IMR-90 (cell line): ENCODE data around the gene PRR5L. TPM values are rescaled to one million over a fixed set of nuclear protein-coding genes. Genes with fewer than 3 reads are reported as not detected.

Experiments
- ATAC-seq: fragments of 200-7000 bp; cut with Tn5 transposase; 2 replicates; pipeline ENCODE4 v1.9.1; 2020; ENCODE audit warnings: low read depth, mild to moderate bottlenecking, moderate library complexity
- BruUV-seq: library from RNA; stranded (reverse); fragments of 400-500 nt; replicated peaks from 2 replicates; lab custom pipeline; 2021; lab: Mats Ljungman, UMichigan
- CTCF ChIA-PET: fragments of 300-600 bp; formaldehyde crosslinking; extraction: SDS; loops from one replicate; lab custom pipeline; 2021; ENCODE audit warnings: antibody characterized with exemption; lab: Yijun Ruan, JAX
- POLR2A ChIA-PET: fragments of 300-600 bp; sonication (Branson Sonifier 250); formaldehyde crosslinking; loops from one replicate; lab custom pipeline; 2022; ENCODE audit warnings: antibody characterized with exemption; ENCODE audit not compliant: unreplicated experiment; lab: Charles Lee
- DNase-seq: peaks from one replicate; pipeline ENCODE4 v3.0.0; 2013
- H2AFZ ChIP-seq: replicated peaks from 2 replicates; pipeline ENCODE3; 2013; ENCODE audit warnings: low read length, mild to moderate bottlenecking; ENCODE audit not compliant: poor library complexity
- H2AK5ac ChIP-seq: 2 replicates; pipeline ENCODE4 v1.6.1; 2013; ENCODE audit warnings: low read depth, low read length, inconsistent platforms
- H2AK9ac ChIP-seq: replicated peaks from 2 replicates; pipeline ENCODE3; 2013; ENCODE audit warnings: mild to moderate bottlenecking, low read depth, low read length, moderate library complexity; ENCODE audit not compliant: poor library complexity
- H2BK120ac ChIP-seq: 2 replicates; pipeline ENCODE4 v1.6.1; 2013; ENCODE audit warnings: low read depth, low read length, inconsistent platforms
- H2BK15ac ChIP-seq: 3 replicates; pipeline ENCODE4 v1.6.1; 2013; ENCODE audit warnings: low read depth, low read length, inconsistent platforms
- H2BK20ac ChIP-seq: 2 replicates; pipeline ENCODE4 v1.6.1; 2013; ENCODE audit warnings: low read depth, mild to moderate bottlenecking, inconsistent platforms, low read length, moderate library complexity
- H2BK5ac ChIP-seq: 2 replicates; pipeline ENCODE4 v1.6.1; 2013; ENCODE audit warnings: mild to moderate bottlenecking, low read depth, low read length, inconsistent platforms; ENCODE audit not compliant: poor library complexity, severe bottlenecking
- H3K14ac ChIP-seq: replicated peaks from 2 replicates; pipeline ENCODE4 v1.6.1; 2013; ENCODE audit warnings: low read depth, low read length, inconsistent platforms
- H3K18ac ChIP-seq: 2 replicates; pipeline ENCODE4 v1.6.1; 2013; ENCODE audit warnings: low read depth, low read length, control low read depth
- H3K23ac ChIP-seq: 2 replicates; pipeline ENCODE4 v1.6.1; 2013; ENCODE audit warnings: low read depth, low read length, inconsistent platforms
- H3K27ac ChIP-seq: 2 replicates; pipeline ENCODE4 v1.5.1; 2013; ENCODE audit warnings: mild to moderate bottlenecking, control low read depth, low read length; ENCODE audit not compliant: insufficient read depth
- H3K27me3 ChIP-seq: 2 replicates; pipeline ENCODE4 v1.6.1; 2013; ENCODE audit warnings: low read length; ENCODE audit not compliant: control insufficient read depth, insufficient read depth
- H3K36me3 ChIP-seq: 2 replicates; pipeline ENCODE4 v1.6.1; 2013; ENCODE audit warnings: low read length, mixed read lengths; ENCODE audit not compliant: control insufficient read depth, insufficient read depth
- H3K4ac ChIP-seq: 2 replicates; pipeline ENCODE4 v1.6.1; 2013; ENCODE audit warnings: low read depth, low read length, inconsistent platforms
- H3K4me1 ChIP-seq: 2 replicates; pipeline ENCODE4 v1.6.1; 2013; ENCODE audit warnings: low read length, mixed read lengths; ENCODE audit not compliant: control insufficient read depth, insufficient read depth
- H3K4me2 ChIP-seq: 2 replicates; pipeline ENCODE4 v1.6.1; 2013; ENCODE audit warnings: low read depth, mild to moderate bottlenecking, control low read depth, low read length, moderate library complexity
- H3K4me3 ChIP-seq: 2 replicates; pipeline ENCODE4 v1.5.1; 2013; ENCODE audit warnings: low read depth, mild to moderate bottlenecking, control low read depth, low read length, moderate library complexity; ENCODE audit not compliant: insufficient read depth
- H3K56ac ChIP-seq: 2 replicates; pipeline ENCODE4 v1.6.1; 2013; ENCODE audit warnings: low read length, inconsistent platforms; ENCODE audit not compliant: insufficient read depth; ENCODE audit errors: extremely low read depth
- H3K79me1 ChIP-seq, 2 experiments: 2 replicates each; pipeline ENCODE4 v1.6.1; 2013; ENCODE audit warnings: low read length in 2 of 2, inconsistent platforms in 1 of 2, low read depth in 1 of 2
- H3K9ac ChIP-seq: 2 replicates; pipeline ENCODE4 v1.6.1; 2013; ENCODE audit warnings: low read depth, low read length, control low read depth
- H3K9me1 ChIP-seq: 2 replicates; pipeline ENCODE4 v1.6.1; 2013; ENCODE audit warnings: low read length, inconsistent platforms; ENCODE audit not compliant: insufficient read depth
- H3K9me3 ChIP-seq: 2 replicates; pipeline ENCODE4 v1.6.1; 2013; ENCODE audit warnings: low read length; ENCODE audit not compliant: control insufficient read depth, insufficient read depth
- H4K20me1 ChIP-seq: 2 replicates; pipeline ENCODE4 v1.6.1; 2013; ENCODE audit warnings: low read length, inconsistent platforms; ENCODE audit not compliant: insufficient read depth
- H4K5ac ChIP-seq: 2 replicates; pipeline ENCODE4 v1.6.1; 2013; ENCODE audit warnings: mild to moderate bottlenecking, low read depth, low read length, control low read depth
- H4K8ac ChIP-seq, 2 experiments: 2 replicates each; pipeline ENCODE4 v1.6.1; 2013; ENCODE audit warnings: low read depth in 2 of 2, low read length in 2 of 2, control low read depth in 1 of 2, inconsistent platforms in 1 of 2
- H4K91ac ChIP-seq: 2 replicates; pipeline ENCODE4 v1.6.1; 2013; ENCODE audit warnings: low read depth, low read length, inconsistent platforms; ENCODE audit not compliant: insufficient read depth
- BHLHE40 ChIP-seq: fragments of 150-350 bp; IDR thresholded peaks from 2 replicates; pipeline ENCODE4 v1.6.1; 2016; ENCODE audit warnings: mild to moderate bottlenecking, low read depth, low read length
- CEBPB ChIP-seq: IDR thresholded peaks from 2 replicates; pipeline ENCODE4 v1.6.1; 2012; ENCODE audit warnings: low read depth, low read length, improper control_type of control experiment
- CHD1 ChIP-seq: IDR thresholded peaks from 2 replicates; pipeline ENCODE4 v1.6.1; 2012; ENCODE audit warnings: low read depth, low read length, improper control_type of control experiment
- FOS ChIP-seq: fragments of 150-350 bp; IDR thresholded peaks from 2 replicates; pipeline ENCODE4 v1.6.1; 2016; ENCODE audit warnings: low read depth, low read length
- MAFK ChIP-seq: IDR thresholded peaks from 2 replicates; pipeline ENCODE4 v1.6.1; 2012; ENCODE audit warnings: low read depth, low read length, improper control_type of control experiment
- MAZ ChIP-seq: IDR thresholded peaks from 2 replicates; pipeline ENCODE4 v1.6.1; 2012; ENCODE audit warnings: low read depth, mild to moderate bottlenecking, low read length, improper control_type of control experiment, moderate library complexity, borderline replicate concordance
- MXI1 ChIP-seq: IDR thresholded peaks from 2 replicates; pipeline ENCODE4 v1.6.1; 2012; ENCODE audit warnings: low read depth, mild to moderate bottlenecking, low read length, moderate library complexity, borderline replicate concordance
- NFE2L2 ChIP-seq: fragments of 150-350 bp; IDR thresholded peaks from 2 replicates; pipeline ENCODE4 v1.6.1; 2016; ENCODE audit warnings: low read depth, mild to moderate bottlenecking, low read length
- POLR2A ChIP-seq: IDR thresholded peaks from 2 replicates; pipeline ENCODE4 v1.6.1; 2012; ENCODE audit warnings: mild to moderate bottlenecking, low read depth, low read length
- RAD21 ChIP-seq: IDR thresholded peaks from 2 replicates; pipeline ENCODE4 v1.6.1; 2012; ENCODE audit warnings: low read length, improper control_type of control experiment
- RCOR1 ChIP-seq: IDR thresholded peaks from 2 replicates; pipeline ENCODE4 v1.6.1; 2012; ENCODE audit warnings: mild to moderate bottlenecking, low read length, improper control_type of control experiment; ENCODE audit not compliant: insufficient replicate concordance
- RFX5 ChIP-seq: IDR thresholded peaks from 2 replicates; pipeline ENCODE4 v1.8.0; 2012; ENCODE audit warnings: low read depth, mild to moderate bottlenecking, low read length, moderate library complexity
- SMC3 ChIP-seq: fragments of 150-350 bp; IDR thresholded peaks from 2 replicates; pipeline ENCODE4 v1.6.1; 2016; ENCODE audit warnings: low read depth, mild to moderate bottlenecking, antibody characterized with exemption, low read length, moderate library complexity
- WGBS, 2 experiments: methylation state at CpG; one replicate each; pipeline versions ENCODE4 v1.1.5 to v1.1.7; 2013; ENCODE audit warnings: missing lambda C conversion rate in 2 of 2; ENCODE audit not compliant: insufficient read length in 1 of 2; ENCODE audit errors: extremely low coverage in 2 of 2; 5-methylcytosine and 5-hydroxymethylcytosine counted together
- dilution Hi-C: fragments of 300-500 bp; cut with HindIII; formaldehyde crosslinking; loops from one replicate; pipeline ENCODE4 v1.14.3; 2018; ENCODE audit warnings: low sequenced_read_pairs; ENCODE audit not compliant: unreplicated experiment
- in situ Hi-C: fragments of 300-500 bp; cut with MboI; formaldehyde crosslinking; loops from 3 replicates; pipeline ENCODE4 v1.14.3; 2019; ENCODE audit warnings: low sequenced_read_pairs, inconsistent platforms, mixed read lengths
- intact Hi-C: fragments of 100-400 bp; cut with micrococcal nuclease; formaldehyde crosslinking; loops from 2 replicates; pipeline ENCODE4 v1.10.0; 2022
- polyA plus RNA-seq, 3 experiments: library from polyadenylated mRNA; depleted of rRNA; stranded (reverse); fragments of >200 nt; gene quantifications; 2 replicates each; pipeline ENCODE4 v1.2.3, GENCODE V29; 2012; ENCODE audit warnings: low replicate concordance in 1 of 3
- total RNA-seq: library from RNA; depleted of rRNA; stranded (reverse); fragments of >200 nt; gene quantifications from 2 replicates; pipeline ENCODE4 v1.2.3, GENCODE V29; 2012
- TF ChIP-seq, protein P1 (sequence below): fragments of 150-350 bp; IDR thresholded peaks from 2 replicates; pipeline ENCODE4 v1.6.1; 2017; ENCODE audit warnings: mild to moderate bottlenecking, antibody characterized with exemption, low read length, low read depth
- TF ChIP-seq, protein P2 (sequence below): conservative IDR thresholded peaks from 2 replicates; pipeline ENCODE4 v1.5.1; 2012; ENCODE audit warnings: mild to moderate bottlenecking, low read depth, low read length, improper control_type of control experiment
- TF ChIP-seq, protein P3 (sequence below): fragments of 150-350 bp; IDR thresholded peaks from 2 replicates; pipeline ENCODE4 v1.6.1; 2016; ENCODE audit warnings: low read depth, mild to moderate bottlenecking, low read length, moderate library complexity, borderline replicate concordance

Gene PRR5L
- total and polyA plus RNA-seq, 2 of the 4 experiments (the other 2 are of a cell fraction) = 2.9 to 3.6 TPM

DNA sequence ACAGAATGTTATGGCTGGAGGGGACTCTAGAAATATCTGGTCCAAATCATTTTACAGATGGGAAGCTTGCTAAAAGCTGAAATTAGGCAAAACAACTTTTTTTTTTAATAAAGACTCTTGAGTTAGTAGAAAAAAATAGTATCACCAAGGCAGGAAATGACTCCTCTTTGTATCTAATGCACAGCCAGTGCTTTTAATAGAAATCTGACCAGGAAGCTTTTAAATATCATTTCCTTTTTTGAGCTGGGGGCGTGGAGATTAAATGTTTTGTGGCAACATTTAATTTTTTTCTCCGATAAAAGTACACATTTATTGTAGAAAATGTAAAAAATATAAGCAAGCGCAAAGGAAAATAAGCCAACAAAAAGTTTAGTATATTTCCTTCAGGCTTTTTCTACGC lies 191.5 kb downstream of the PRR5L start:
- in situ Hi-C loops = loop anchor here (10.0 to 25.0 kb wide), 2 partner anchors 675 to 753 kb away; no protein-coding TSS in a partner anchor
- ATAC-seq = no peak
- Histone ChIP-seq H2AFZ (no peak overlapping the region), H3K4me3 (no peak overlapping the region), H4K91ac (no peak overlapping the region), H3K27ac (no peak overlapping the region), H3K4me1 (peaks cover 1% of the 10 kb centered on the region; the same call in 1 of the 2 replicates), H3K36me3 (peaks cover 35% of the 10 kb centered on the region), H3K79me1 (peaks cover 19 to 45% of the 10 kb centered on the region in 2 experiments), H2BK120ac (no peak overlapping the region), H4K8ac (no peak overlapping the region), H3K9me1 (no peaks in the 10 kb centered on the region), H3K27me3 (no peaks in the 10 kb centered on the region), H3K23ac (no peak overlapping the region), H2AK5ac (no peak overlapping the region), H4K5ac (no peak overlapping the region), H3K14ac (no peak overlapping the region; the same call in 1 of the 2 replicates), H3K4me2 (no peak overlapping the region), H2BK15ac (no peak overlapping the region), H3K18ac (no peak overlapping the region), H3K9me3 (no peaks in the 10 kb centered on the region), H3K56ac (no peak overlapping the region), H2BK5ac (peak overlapping the region; percentile 35), H3K9ac (no peak overlapping the region), H2BK20ac (no peak overlapping the region), H4K20me1 (no peaks in the 10 kb centered on the region), H2AK9ac (no peak overlapping the region), H3K4ac (no peak overlapping the region)
- no TSS peak for BruUV-seq
- no CpG with 5 or more reads among the region's 4 CpGs for WGBS, 2 experiments
- intact Hi-C loops = no loop called here
- DNase-seq = no peak
- POLR2A ChIA-PET = no interaction called here
- dilution Hi-C loops = loop anchor here (10.0 kb wide), 1 partner anchor 193 kb away; the partner anchor contains the start of gene PRR5L
- TF ChIP-seq, protein P1, sequence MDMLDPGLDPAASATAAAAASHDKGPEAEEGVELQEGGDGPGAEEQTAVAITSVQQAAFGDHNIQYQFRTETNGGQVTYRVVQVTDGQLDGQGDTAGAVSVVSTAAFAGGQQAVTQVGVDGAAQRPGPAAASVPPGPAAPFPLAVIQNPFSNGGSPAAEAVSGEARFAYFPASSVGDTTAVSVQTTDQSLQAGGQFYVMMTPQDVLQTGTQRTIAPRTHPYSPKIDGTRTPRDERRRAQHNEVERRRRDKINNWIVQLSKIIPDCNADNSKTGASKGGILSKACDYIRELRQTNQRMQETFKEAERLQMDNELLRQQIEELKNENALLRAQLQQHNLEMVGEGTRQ = no peak
- no peak for TF ChIP-seq CEBPB
- TF ChIP-seq BHLHE40 = no peak
- no peak for TF ChIP-seq FOS
- TF ChIP-seq RFX5 = no peak
- TF ChIP-seq MAFK = no peak
- TF ChIP-seq, protein P2, sequence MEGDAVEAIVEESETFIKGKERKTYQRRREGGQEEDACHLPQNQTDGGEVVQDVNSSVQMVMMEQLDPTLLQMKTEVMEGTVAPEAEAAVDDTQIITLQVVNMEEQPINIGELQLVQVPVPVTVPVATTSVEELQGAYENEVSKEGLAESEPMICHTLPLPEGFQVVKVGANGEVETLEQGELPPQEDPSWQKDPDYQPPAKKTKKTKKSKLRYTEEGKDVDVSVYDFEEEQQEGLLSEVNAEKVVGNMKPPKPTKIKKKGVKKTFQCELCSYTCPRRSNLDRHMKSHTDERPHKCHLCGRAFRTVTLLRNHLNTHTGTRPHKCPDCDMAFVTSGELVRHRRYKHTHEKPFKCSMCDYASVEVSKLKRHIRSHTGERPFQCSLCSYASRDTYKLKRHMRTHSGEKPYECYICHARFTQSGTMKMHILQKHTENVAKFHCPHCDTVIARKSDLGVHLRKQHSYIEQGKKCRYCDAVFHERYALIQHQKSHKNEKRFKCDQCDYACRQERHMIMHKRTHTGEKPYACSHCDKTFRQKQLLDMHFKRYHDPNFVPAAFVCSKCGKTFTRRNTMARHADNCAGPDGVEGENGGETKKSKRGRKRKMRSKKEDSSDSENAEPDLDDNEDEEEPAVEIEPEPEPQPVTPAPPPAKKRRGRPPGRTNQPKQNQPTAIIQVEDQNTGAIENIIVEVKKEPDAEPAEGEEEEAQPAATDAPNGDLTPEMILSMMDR = no peak
- TF ChIP-seq RAD21 = no peak
- TF ChIP-seq, protein P3, sequence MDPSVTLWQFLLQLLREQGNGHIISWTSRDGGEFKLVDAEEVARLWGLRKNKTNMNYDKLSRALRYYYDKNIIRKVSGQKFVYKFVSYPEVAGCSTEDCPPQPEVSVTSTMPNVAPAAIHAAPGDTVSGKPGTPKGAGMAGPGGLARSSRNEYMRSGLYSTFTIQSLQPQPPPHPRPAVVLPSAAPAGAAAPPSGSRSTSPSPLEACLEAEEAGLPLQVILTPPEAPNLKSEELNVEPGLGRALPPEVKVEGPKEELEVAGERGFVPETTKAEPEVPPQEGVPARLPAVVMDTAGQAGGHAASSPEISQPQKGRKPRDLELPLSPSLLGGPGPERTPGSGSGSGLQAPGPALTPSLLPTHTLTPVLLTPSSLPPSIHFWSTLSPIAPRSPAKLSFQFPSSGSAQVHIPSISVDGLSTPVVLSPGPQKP = no peak
- TF ChIP-seq MAZ = no peak
- TF ChIP-seq RCOR1 = no peak
- TF ChIP-seq POLR2A = no peak
- no peak for TF ChIP-seq NFE2L2
- TF ChIP-seq CHD1 = no peak
- no peak for TF ChIP-seq MXI1
- TF ChIP-seq SMC3 = no peak
- CTCF ChIA-PET = interaction anchor here (0.7 to 3.3 kb wide), 4 partner anchors 9 to 204 kb away, joined by 3 to 12 read pairs (median 5); partner anchors contain the start of gene TRAF6
